Ovary (tissue), 9 donors: ENCODE measurements around the gene ZNF629. TPM values are rescaled to one million over a fixed set of nuclear protein-coding genes. Genes with fewer than 3 reads are reported as not detected.

Experiments used
- DNase-seq, 5 donors: peaks; one replicate each; pipeline ENCODE4 v3.0.0-alpha.2; 2019 to 2020
- H3K27ac ChIP-seq, 2 donors: fragments of 200-600 bp; one replicate each; pipeline versions ENCODE4 v1.5.1 to v1.8.0; 2019 to 2022
- H3K27me3 ChIP-seq: fragments of 200-600 bp; one replicate; pipeline ENCODE4 v1.8.0; 2022
- H3K36me3 ChIP-seq: fragments of 200-600 bp; sonication (generic); one replicate; pipeline ENCODE4 v1.5.1; 2019
- H3K4me1 ChIP-seq: one replicate; pipeline ENCODE4 v1.8.1; 2013; ENCODE audit warnings: mild to moderate bottlenecking, moderate library complexity; ENCODE audit not compliant: insufficient read depth
- H3K4me3 ChIP-seq: fragments of 200-600 bp; sonication (generic); one replicate; pipeline ENCODE4 v1.5.1; 2017
- H3K9me3 ChIP-seq, 2 donors: fragments of 200-600 bp in 1 of 2; sonication (generic) in 1 of 2; one replicate each; pipeline versions ENCODE4 v1.5.1 to v1.8.1; 2013 to 2019; ENCODE audit warnings: mild to moderate bottlenecking in 1 of 2, moderate library complexity in 1 of 2
- EP300 ChIP-seq: sonication (generic); formaldehyde crosslinking; IDR thresholded peaks from one replicate; pipeline ENCODE4 v1.6.1; 2017; ENCODE audit warnings: antibody characterized with exemption
- POLR2A ChIP-seq: fragments of 450-650 bp; IDR thresholded peaks from one replicate; pipeline ENCODE4 v1.6.1; 2017; ENCODE audit warnings: antibody characterized with exemption, mild to moderate bottlenecking, moderate library complexity
- WGBS, 3 donors: extraction: QIAGEN DNeasy Blood & Tissue Kit in 1 of 3; methylation state at CpG; one replicate each; pipeline versions ENCODE4 v1.1.5 to v1.1.7; 2013 to 2017; 5-methylcytosine and 5-hydroxymethylcytosine counted together
- intact Hi-C, 4 donors: fragments of 100-400 bp; cut with DNase I; formaldehyde crosslinking; loops; one replicate each; pipeline versions ENCODE4 v1.11.0 to v1.15.1; 2022 to 2023
- polyA plus RNA-seq, 2 donors: library from polyadenylated mRNA; stranded (reverse); fragments of 200-250 nt in 1 of 2; fragments of 350-450 nt in 1 of 2; fragmentation: Illumina TruSeq in 1 of 2; extraction: RNeasy Lipid Tissue Mini Kit (QIAGEN cat#74804) in 1 of 2; gene quantifications; one replicate each; pipeline ENCODE4 v1.2.3, GENCODE V29; 2013 to 2014
- total RNA-seq, 7 donors: library from RNA; depleted of rRNA in 2 of 7; stranded (reverse); fragments of >200 nt in 2 of 7; fragmentation: NEBNext Ultra II Directional in 3 of 7; extraction: Animal tissue kit (Norgen Biotek cat#: 25700) in 3 of 7; gene quantifications; one replicate each; pipeline versions ENCODE4 v1.1.0 to v1.2.4, GENCODE V29; 2016 to 2023
- TF ChIP-seq, protein P1 (sequence below), 3 donors: fragments of 450-650 bp in 2 of 3; fragments of 200-600 bp in 1 of 3; IDR thresholded peaks; one replicate each; pipeline versions ENCODE4 v1.5.1 to v1.8.0; 2016 to 2022; ENCODE audit warnings: antibody characterized with exemption in 3 of 3, mild to moderate bottlenecking in 1 of 3
- donor health status: DM: no; HTN: no; CAD: no; lungs with moderate emphysema.
- donor health status: DM: no; HTN: no; CAD: no.
- donor health status: Bipolar disorder and iron deficiency.
- donor health status: DM: yes; HTN: yes; CAD: no.
- donor health status: DM: no; HTN: no; CAD: no.
- donor health status: DM: yes; HTN: yes; CAD: no.

ZNF629 gene
- total and polyA plus RNA-seq, 9 donors: 8.2 to 26.3 (median 19.9) TPM

DNA sequence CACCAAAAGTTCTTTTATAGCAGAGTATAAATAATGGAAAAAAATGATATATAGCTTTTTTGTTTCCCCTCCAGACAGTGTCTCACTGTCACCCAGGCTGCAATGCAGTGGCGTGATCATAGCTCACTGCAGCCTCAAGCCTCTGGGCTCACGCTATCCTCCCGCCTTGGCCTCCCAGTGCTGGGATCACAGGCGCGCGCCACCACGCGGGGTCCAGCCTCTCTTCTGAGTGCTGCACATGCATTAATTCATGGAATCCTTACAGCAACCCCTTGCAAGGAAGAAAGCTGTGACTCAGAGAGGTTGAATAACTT lies 18.0 kb upstream of the ZNF629 start:
- no peak for DNase-seq
- Histone ChIP-seq H3K4me1 (peaks cover 7% of the 10 kb centered on the region), H3K9me3 (no peaks in the 10 kb centered on the region), H3K4me3 (peak overlapping the region; percentile 75), H3K27me3 (no peaks in the 10 kb centered on the region), H3K27ac (peak overlapping the region in 1 of 2 donors; percentile 81), H3K36me3 (no peaks in the 10 kb centered on the region)
- WGBS, 3 donors: 23 to 26% (median 24%) methylated on average over 8 of the region's 8 CpGs
- TF ChIP-seq POLR2A (no peak), EP300 (no peak)
- TF ChIP-seq, protein P1, sequence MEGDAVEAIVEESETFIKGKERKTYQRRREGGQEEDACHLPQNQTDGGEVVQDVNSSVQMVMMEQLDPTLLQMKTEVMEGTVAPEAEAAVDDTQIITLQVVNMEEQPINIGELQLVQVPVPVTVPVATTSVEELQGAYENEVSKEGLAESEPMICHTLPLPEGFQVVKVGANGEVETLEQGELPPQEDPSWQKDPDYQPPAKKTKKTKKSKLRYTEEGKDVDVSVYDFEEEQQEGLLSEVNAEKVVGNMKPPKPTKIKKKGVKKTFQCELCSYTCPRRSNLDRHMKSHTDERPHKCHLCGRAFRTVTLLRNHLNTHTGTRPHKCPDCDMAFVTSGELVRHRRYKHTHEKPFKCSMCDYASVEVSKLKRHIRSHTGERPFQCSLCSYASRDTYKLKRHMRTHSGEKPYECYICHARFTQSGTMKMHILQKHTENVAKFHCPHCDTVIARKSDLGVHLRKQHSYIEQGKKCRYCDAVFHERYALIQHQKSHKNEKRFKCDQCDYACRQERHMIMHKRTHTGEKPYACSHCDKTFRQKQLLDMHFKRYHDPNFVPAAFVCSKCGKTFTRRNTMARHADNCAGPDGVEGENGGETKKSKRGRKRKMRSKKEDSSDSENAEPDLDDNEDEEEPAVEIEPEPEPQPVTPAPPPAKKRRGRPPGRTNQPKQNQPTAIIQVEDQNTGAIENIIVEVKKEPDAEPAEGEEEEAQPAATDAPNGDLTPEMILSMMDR (IDR thresholded peaks at IDR 0.05): no peak
- intact Hi-C loops: loop anchor here in 1 of 4 donors (2.0 kb wide), 1 partner anchor 18 kb away; the partner anchor contains the start of gene ZNF629

DNA sequence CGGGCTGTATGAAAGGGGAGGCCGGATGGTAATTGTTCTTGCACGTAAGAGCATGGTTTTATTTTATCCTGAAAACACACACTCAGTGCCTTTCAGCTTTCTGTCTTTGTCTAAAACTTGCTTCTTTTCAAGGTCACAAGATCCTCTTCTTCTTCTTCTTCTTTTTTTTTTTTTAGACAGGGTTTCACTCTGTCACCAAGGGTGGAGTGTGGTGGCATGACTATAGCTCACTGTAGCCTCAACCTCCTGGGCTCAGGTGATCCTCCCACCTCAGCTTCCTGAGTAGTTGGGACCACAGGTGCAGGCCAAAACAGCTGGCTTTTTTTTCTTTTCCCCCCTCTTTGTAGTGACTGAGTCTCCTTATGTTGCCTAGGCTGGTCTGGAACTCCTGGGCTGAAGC lies 15.9 kb upstream of the ZNF629 start:
- 22 to 38% (median 30%) methylated on average over 3 of the region's 3 CpGs for WGBS, 3 donors
- Histone ChIP-seq H3K4me3 (no peak overlapping the region), H3K27me3 (no peaks in the 10 kb centered on the region), H3K27ac (no peak overlapping the region), H3K4me1 (peaks cover 7% of the 10 kb centered on the region), H3K36me3 (no peaks in the 10 kb centered on the region), H3K9me3 (no peaks in the 10 kb centered on the region)
- intact Hi-C loops: no loop called here
- no peak for DNase-seq
- TF ChIP-seq POLR2A: no peak
- TF ChIP-seq EP300: no peak
- TF ChIP-seq, protein P1 (IDR thresholded peaks at IDR 0.05): no peak

DNA sequence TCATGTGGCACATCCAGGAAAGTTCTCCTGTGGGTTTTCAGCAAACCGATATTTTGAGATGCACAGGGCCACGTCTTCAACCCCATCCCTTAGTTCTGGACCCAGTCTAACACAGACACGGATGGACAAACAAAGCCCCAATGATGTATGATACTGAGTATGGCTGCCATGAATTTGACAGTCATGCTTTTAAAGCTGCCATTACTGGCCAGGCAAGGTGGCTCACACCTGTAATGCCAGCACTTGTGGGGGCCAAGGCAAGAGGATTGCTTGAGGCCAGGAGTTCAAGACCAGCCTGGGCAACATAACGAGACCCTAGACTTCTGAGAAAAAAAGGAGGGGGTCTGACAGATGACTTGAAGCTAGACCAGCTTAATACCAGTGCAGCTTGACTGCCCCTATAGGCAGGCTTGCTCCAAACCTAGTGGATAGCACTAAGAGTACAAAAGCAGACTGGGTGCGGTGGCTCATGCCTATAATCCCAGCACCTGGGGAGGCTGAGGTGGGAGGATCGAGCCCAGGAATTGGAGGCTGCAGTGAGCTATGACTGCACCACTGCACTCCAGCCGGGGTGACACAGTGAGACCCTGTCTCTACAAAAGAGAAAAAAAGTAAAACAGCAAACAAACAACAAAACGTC lies 10.8 kb upstream of the ZNF629 start:
- no peaks in the 10 kb centered on the region for H3K27me3 ChIP-seq
- DNase-seq: no peak
- H3K36me3 ChIP-seq: no peaks in the 10 kb centered on the region
- WGBS, 3 donors: 69 to 72% (median 70%) methylated on average over 8 of the region's 8 CpGs
- intact Hi-C loops: no loop called here
- no peak overlapping the region for H3K27ac ChIP-seq
- no peaks in the 10 kb centered on the region for H3K9me3 ChIP-seq
- no peak overlapping the region for H3K4me3 ChIP-seq
- H3K4me1 ChIP-seq: no peaks in the 10 kb centered on the region
- TF ChIP-seq POLR2A (no peak), EP300 (no peak)
- TF ChIP-seq, protein P1 (IDR thresholded peaks at IDR 0.05): no peak

DNA sequence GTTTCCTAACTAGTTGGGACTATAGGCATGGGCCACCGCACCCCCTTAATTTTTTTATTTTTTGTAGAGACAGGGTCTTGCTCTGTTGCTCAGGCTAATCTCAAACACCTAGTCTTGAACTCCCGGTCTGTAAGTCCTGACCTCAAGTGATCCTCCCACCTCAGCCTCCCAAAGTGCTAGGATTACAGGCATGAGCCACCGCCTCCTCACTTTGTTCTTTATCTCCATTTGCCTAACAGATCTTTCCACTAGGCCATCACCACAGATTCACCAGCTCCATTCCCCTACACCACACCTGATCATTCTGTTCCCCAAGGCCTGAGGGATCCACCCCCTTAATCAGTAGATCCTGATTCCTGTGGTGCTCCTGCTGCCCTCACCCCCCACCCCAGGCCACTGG lies 7.6 kb upstream of the ZNF629 start:
- 92 to 95% (median 94%) methylated on average over 3 of the region's 3 CpGs for WGBS, 3 donors
- Histone ChIP-seq H3K9me3 (no peaks in the 10 kb centered on the region), H3K27ac (no peak overlapping the region), H3K27me3 (no peaks in the 10 kb centered on the region), H3K4me1 (no peaks in the 10 kb centered on the region), H3K4me3 (no peak overlapping the region), H3K36me3 (no peaks in the 10 kb centered on the region)
- intact Hi-C loops: no loop called here
- no peak for DNase-seq
- TF ChIP-seq EP300: no peak
- no peak for TF ChIP-seq POLR2A
- TF ChIP-seq, protein P1 (IDR thresholded peaks at IDR 0.05): no peak
